Esophagus squamous epithelium (tissue), 4 donors: ENCODE measurements around the gene HDAC3.

Experiments used
- POLR2A ChIP-seq, 4 donors: fragments of 450-650 bp; IDR thresholded peaks; one replicate each; pipeline ENCODE4 v1.6.1; 2017; ENCODE audit warnings: antibody characterized with exemption in 4 of 4, mild to moderate bottlenecking in 4 of 4, moderate library complexity in 3 of 4
- TF ChIP-seq, protein P1 (sequence below), 6 experiments: fragments of 450-650 bp in 4 of 6; fragments of 200-600 bp in 2 of 6; sonication (generic) in 2 of 6; IDR thresholded peaks; one replicate each; pipeline ENCODE4 v1.5.1; 2016 to 2019; ENCODE audit warnings: antibody characterized with exemption in 6 of 6, mild to moderate bottlenecking in 4 of 6, moderate library complexity in 4 of 6

DNA sequence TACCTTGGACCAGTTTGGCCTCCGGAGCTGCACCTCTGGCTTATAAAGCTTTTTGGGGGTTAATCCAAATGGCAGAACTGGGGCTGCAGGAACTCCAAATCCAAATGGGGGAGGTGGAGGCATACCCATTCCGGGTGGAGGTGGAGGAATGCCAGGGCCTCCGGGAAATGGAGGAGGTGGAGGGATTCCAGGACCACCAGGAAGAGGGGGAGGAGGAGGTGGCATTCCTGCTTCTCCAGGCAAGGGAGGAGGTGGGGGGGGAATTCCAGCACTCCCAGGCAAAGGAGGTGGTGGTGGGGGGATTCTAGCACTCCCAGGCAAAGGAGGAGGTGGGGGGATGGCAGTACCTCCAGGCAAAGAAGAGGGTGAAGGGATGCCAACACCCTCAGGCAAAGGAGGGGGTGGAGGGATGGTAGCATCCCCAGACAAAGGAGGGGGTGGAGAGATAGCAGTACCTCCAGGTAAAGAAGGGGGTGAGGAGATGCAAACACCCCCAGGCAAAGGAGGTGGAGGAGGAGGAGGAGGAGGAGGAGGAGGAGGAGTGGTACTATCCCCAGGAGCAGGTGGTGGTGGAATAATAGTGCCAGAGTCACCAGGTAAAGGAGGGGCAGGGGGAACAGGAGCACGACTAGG lies 63.0 kb downstream of the HDAC3 start:
- TF ChIP-seq POLR2A (IDR thresholded peaks at IDR 0.05) = no peak
- TF ChIP-seq, protein P1, sequence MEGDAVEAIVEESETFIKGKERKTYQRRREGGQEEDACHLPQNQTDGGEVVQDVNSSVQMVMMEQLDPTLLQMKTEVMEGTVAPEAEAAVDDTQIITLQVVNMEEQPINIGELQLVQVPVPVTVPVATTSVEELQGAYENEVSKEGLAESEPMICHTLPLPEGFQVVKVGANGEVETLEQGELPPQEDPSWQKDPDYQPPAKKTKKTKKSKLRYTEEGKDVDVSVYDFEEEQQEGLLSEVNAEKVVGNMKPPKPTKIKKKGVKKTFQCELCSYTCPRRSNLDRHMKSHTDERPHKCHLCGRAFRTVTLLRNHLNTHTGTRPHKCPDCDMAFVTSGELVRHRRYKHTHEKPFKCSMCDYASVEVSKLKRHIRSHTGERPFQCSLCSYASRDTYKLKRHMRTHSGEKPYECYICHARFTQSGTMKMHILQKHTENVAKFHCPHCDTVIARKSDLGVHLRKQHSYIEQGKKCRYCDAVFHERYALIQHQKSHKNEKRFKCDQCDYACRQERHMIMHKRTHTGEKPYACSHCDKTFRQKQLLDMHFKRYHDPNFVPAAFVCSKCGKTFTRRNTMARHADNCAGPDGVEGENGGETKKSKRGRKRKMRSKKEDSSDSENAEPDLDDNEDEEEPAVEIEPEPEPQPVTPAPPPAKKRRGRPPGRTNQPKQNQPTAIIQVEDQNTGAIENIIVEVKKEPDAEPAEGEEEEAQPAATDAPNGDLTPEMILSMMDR (IDR thresholded peaks at IDR 0.05) = no peak
